ENCODE data around the gene HOXA10.

DNA sequence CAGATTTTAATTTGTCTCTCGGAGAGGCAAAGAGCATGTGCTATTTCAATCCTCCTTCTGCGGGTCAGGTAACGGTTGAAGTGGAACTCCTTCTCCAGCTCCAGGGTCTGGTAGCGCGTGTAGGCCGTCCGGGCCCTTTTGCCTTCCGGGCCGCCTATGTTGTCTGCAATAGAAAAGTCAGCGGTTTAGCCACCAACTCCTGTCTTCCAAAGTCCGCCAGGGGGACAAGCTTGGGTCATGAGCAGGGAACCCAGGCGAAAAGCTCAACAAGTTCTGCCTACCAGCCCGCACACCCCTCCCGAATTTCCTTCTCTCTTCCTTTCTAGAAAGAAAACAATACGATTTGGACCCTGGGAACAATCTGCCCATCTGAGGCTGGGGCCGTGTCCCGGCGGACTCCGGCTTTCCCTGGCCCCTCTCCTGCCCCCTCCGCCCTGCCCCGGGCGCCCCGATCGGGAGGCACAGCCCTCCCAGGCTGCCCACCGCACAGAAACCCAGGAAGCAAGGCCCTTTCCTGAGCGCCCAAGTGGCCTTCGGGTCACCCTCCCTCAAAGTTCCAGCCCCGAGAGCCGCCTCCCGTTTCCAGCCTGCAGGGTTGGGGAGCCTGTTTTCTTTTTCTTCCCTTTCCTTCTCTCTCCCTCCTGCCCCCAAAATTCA lies 32.1 kb downstream of the HOXA10 start:
- TF ChIP-seq CTCF (IDR thresholded peaks at IDR 0.05; ENCODE audit: insufficient read depth, low read length) (no peak), GABPA (IDR thresholded peaks at IDR 0.05; ENCODE audit: low read depth) (no peak), POLR2AphosphoS5 (IDR thresholded peaks at IDR 0.05; ENCODE audit: low read depth) (no peak), SPI1 (IDR thresholded peaks at IDR 0.05; ENCODE audit: borderline replicate concordance, low read depth) (no peak)
- TF ChIP-seq, protein P1, sequence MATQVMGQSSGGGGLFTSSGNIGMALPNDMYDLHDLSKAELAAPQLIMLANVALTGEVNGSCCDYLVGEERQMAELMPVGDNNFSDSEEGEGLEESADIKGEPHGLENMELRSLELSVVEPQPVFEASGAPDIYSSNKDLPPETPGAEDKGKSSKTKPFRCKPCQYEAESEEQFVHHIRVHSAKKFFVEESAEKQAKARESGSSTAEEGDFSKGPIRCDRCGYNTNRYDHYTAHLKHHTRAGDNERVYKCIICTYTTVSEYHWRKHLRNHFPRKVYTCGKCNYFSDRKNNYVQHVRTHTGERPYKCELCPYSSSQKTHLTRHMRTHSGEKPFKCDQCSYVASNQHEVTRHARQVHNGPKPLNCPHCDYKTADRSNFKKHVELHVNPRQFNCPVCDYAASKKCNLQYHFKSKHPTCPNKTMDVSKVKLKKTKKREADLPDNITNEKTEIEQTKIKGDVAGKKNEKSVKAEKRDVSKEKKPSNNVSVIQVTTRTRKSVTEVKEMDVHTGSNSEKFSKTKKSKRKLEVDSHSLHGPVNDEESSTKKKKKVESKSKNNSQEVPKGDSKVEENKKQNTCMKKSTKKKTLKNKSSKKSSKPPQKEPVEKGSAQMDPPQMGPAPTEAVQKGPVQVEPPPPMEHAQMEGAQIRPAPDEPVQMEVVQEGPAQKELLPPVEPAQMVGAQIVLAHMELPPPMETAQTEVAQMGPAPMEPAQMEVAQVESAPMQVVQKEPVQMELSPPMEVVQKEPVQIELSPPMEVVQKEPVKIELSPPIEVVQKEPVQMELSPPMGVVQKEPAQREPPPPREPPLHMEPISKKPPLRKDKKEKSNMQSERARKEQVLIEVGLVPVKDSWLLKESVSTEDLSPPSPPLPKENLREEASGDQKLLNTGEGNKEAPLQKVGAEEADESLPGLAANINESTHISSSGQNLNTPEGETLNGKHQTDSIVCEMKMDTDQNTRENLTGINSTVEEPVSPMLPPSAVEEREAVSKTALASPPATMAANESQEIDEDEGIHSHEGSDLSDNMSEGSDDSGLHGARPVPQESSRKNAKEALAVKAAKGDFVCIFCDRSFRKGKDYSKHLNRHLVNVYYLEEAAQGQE (IDR thresholded peaks at IDR 0.05; ENCODE audit: insufficient replicate concordance, low read depth): no peak
